IMR-90 (cell line): Measurements from ENCODE around the gene NPR3. TPM values are rescaled to one million over a fixed set of nuclear protein-coding genes. Genes with fewer than 3 reads are reported as not detected.

ENCODE experiments used
- ATAC-seq: fragments of 200-7000 bp; cut with Tn5 transposase; 2 replicates; pipeline ENCODE4 v1.9.1; 2020; ENCODE audit warnings: low read depth, mild to moderate bottlenecking, moderate library complexity
- BruUV-seq: library from RNA; stranded (reverse); fragments of 400-500 nt; replicated peaks from 2 replicates; lab custom pipeline; 2021; lab: Mats Ljungman, UMichigan
- CTCF ChIA-PET: fragments of 300-600 bp; formaldehyde crosslinking; extraction: SDS; loops from one replicate; lab custom pipeline; 2021; ENCODE audit warnings: antibody characterized with exemption; lab: Yijun Ruan, JAX
- POLR2A ChIA-PET: fragments of 300-600 bp; sonication (Branson Sonifier 250); formaldehyde crosslinking; loops from one replicate; lab custom pipeline; 2022; ENCODE audit warnings: antibody characterized with exemption; ENCODE audit not compliant: unreplicated experiment; lab: Charles Lee
- DNase-seq: peaks from one replicate; pipeline ENCODE4 v3.0.0; 2013
- H2AFZ ChIP-seq: replicated peaks from 2 replicates; pipeline ENCODE3; 2013; ENCODE audit warnings: low read length, mild to moderate bottlenecking; ENCODE audit not compliant: poor library complexity
- H2AK5ac ChIP-seq: 2 replicates; pipeline ENCODE4 v1.6.1; 2013; ENCODE audit warnings: low read depth, low read length, inconsistent platforms
- H2AK9ac ChIP-seq: replicated peaks from 2 replicates; pipeline ENCODE3; 2013; ENCODE audit warnings: mild to moderate bottlenecking, low read depth, low read length, moderate library complexity; ENCODE audit not compliant: poor library complexity
- H2BK120ac ChIP-seq: 2 replicates; pipeline ENCODE4 v1.6.1; 2013; ENCODE audit warnings: low read depth, low read length, inconsistent platforms
- H2BK15ac ChIP-seq: 3 replicates; pipeline ENCODE4 v1.6.1; 2013; ENCODE audit warnings: low read depth, low read length, inconsistent platforms
- H2BK20ac ChIP-seq: 2 replicates; pipeline ENCODE4 v1.6.1; 2013; ENCODE audit warnings: low read depth, mild to moderate bottlenecking, inconsistent platforms, low read length, moderate library complexity
- H2BK5ac ChIP-seq: 2 replicates; pipeline ENCODE4 v1.6.1; 2013; ENCODE audit warnings: mild to moderate bottlenecking, low read depth, low read length, inconsistent platforms; ENCODE audit not compliant: poor library complexity, severe bottlenecking
- H3K14ac ChIP-seq: replicated peaks from 2 replicates; pipeline ENCODE4 v1.6.1; 2013; ENCODE audit warnings: low read depth, low read length, inconsistent platforms
- H3K18ac ChIP-seq: 2 replicates; pipeline ENCODE4 v1.6.1; 2013; ENCODE audit warnings: low read depth, low read length, control low read depth
- H3K23ac ChIP-seq: 2 replicates; pipeline ENCODE4 v1.6.1; 2013; ENCODE audit warnings: low read depth, low read length, inconsistent platforms
- H3K27ac ChIP-seq: 2 replicates; pipeline ENCODE4 v1.5.1; 2013; ENCODE audit warnings: mild to moderate bottlenecking, control low read depth, low read length; ENCODE audit not compliant: insufficient read depth
- H3K27me3 ChIP-seq: 2 replicates; pipeline ENCODE4 v1.6.1; 2013; ENCODE audit warnings: low read length; ENCODE audit not compliant: control insufficient read depth, insufficient read depth
- H3K36me3 ChIP-seq: 2 replicates; pipeline ENCODE4 v1.6.1; 2013; ENCODE audit warnings: low read length, mixed read lengths; ENCODE audit not compliant: control insufficient read depth, insufficient read depth
- H3K4ac ChIP-seq: 2 replicates; pipeline ENCODE4 v1.6.1; 2013; ENCODE audit warnings: low read depth, low read length, inconsistent platforms
- H3K4me1 ChIP-seq: 2 replicates; pipeline ENCODE4 v1.6.1; 2013; ENCODE audit warnings: low read length, mixed read lengths; ENCODE audit not compliant: control insufficient read depth, insufficient read depth
- H3K4me2 ChIP-seq: 2 replicates; pipeline ENCODE4 v1.6.1; 2013; ENCODE audit warnings: low read depth, mild to moderate bottlenecking, control low read depth, low read length, moderate library complexity
- H3K4me3 ChIP-seq: 2 replicates; pipeline ENCODE4 v1.5.1; 2013; ENCODE audit warnings: low read depth, mild to moderate bottlenecking, control low read depth, low read length, moderate library complexity; ENCODE audit not compliant: insufficient read depth
- H3K56ac ChIP-seq: 2 replicates; pipeline ENCODE4 v1.6.1; 2013; ENCODE audit warnings: low read length, inconsistent platforms; ENCODE audit not compliant: insufficient read depth; ENCODE audit errors: extremely low read depth
- H3K79me1 ChIP-seq, 2 experiments: 2 replicates each; pipeline ENCODE4 v1.6.1; 2013; ENCODE audit warnings: low read length in 2 of 2, inconsistent platforms in 1 of 2, low read depth in 1 of 2
- H3K9ac ChIP-seq: 2 replicates; pipeline ENCODE4 v1.6.1; 2013; ENCODE audit warnings: low read depth, low read length, control low read depth
- H3K9me1 ChIP-seq: 2 replicates; pipeline ENCODE4 v1.6.1; 2013; ENCODE audit warnings: low read length, inconsistent platforms; ENCODE audit not compliant: insufficient read depth
- H3K9me3 ChIP-seq: 2 replicates; pipeline ENCODE4 v1.6.1; 2013; ENCODE audit warnings: low read length; ENCODE audit not compliant: control insufficient read depth, insufficient read depth
- H4K20me1 ChIP-seq: 2 replicates; pipeline ENCODE4 v1.6.1; 2013; ENCODE audit warnings: low read length, inconsistent platforms; ENCODE audit not compliant: insufficient read depth
- H4K5ac ChIP-seq: 2 replicates; pipeline ENCODE4 v1.6.1; 2013; ENCODE audit warnings: mild to moderate bottlenecking, low read depth, low read length, control low read depth
- H4K8ac ChIP-seq, 2 experiments: 2 replicates each; pipeline ENCODE4 v1.6.1; 2013; ENCODE audit warnings: low read depth in 2 of 2, low read length in 2 of 2, control low read depth in 1 of 2, inconsistent platforms in 1 of 2
- H4K91ac ChIP-seq: 2 replicates; pipeline ENCODE4 v1.6.1; 2013; ENCODE audit warnings: low read depth, low read length, inconsistent platforms; ENCODE audit not compliant: insufficient read depth
- FOS ChIP-seq: fragments of 150-350 bp; IDR thresholded peaks from 2 replicates; pipeline ENCODE4 v1.6.1; 2016; ENCODE audit warnings: low read depth, low read length
- RFX5 ChIP-seq: IDR thresholded peaks from 2 replicates; pipeline ENCODE4 v1.8.0; 2012; ENCODE audit warnings: low read depth, mild to moderate bottlenecking, low read length, moderate library complexity
- USF2 ChIP-seq: fragments of 150-350 bp; IDR thresholded peaks from 2 replicates; pipeline ENCODE4 v1.6.1; 2017; ENCODE audit warnings: mild to moderate bottlenecking, antibody characterized with exemption, low read length, low read depth
- WGBS, 2 experiments: methylation state at CpG; one replicate each; pipeline versions ENCODE4 v1.1.5 to v1.1.7; 2013; ENCODE audit warnings: missing lambda C conversion rate in 2 of 2; ENCODE audit not compliant: insufficient read length in 1 of 2; ENCODE audit errors: extremely low coverage in 2 of 2; 5-methylcytosine and 5-hydroxymethylcytosine counted together
- dilution Hi-C: fragments of 300-500 bp; cut with HindIII; formaldehyde crosslinking; loops from one replicate; pipeline ENCODE4 v1.14.3; 2018; ENCODE audit warnings: low sequenced_read_pairs; ENCODE audit not compliant: unreplicated experiment
- in situ Hi-C: fragments of 300-500 bp; cut with MboI; formaldehyde crosslinking; loops from 3 replicates; pipeline ENCODE4 v1.14.3; 2019; ENCODE audit warnings: low sequenced_read_pairs, inconsistent platforms, mixed read lengths
- intact Hi-C: fragments of 100-400 bp; cut with micrococcal nuclease; formaldehyde crosslinking; loops from 2 replicates; pipeline ENCODE4 v1.10.0; 2022
- polyA plus RNA-seq, 3 experiments: library from polyadenylated mRNA; depleted of rRNA; stranded (reverse); fragments of >200 nt; gene quantifications; 2 replicates each; pipeline ENCODE4 v1.2.3, GENCODE V29; 2012; ENCODE audit warnings: low replicate concordance in 1 of 3
- total RNA-seq: library from RNA; depleted of rRNA; stranded (reverse); fragments of >200 nt; gene quantifications from 2 replicates; pipeline ENCODE4 v1.2.3, GENCODE V29; 2012

NPR3 gene
- total and polyA plus RNA-seq, 2 of the 4 experiments (the other 2 are of a cell fraction) = 24.6 to 88.2 TPM

GRCh38 chr5:32736842-32737241 lies 25.7 kb downstream of the NPR3 start:
- dilution Hi-C loops (no loop called here), intact Hi-C loops (no loop called here), in situ Hi-C loops (no loop called here)
- Histone ChIP-seq H3K79me1 (peaks cover 0 to 17% of the 10 kb centered on the region in 2 experiments; a peak in 2 of 4 replicates), H3K9me3 (no peaks in the 10 kb centered on the region), H4K20me1 (no peaks in the 10 kb centered on the region), H3K27ac (no peak overlapping the region), H4K91ac (no peak overlapping the region), H2AFZ (no peak overlapping the region), H3K4me1 (no peaks in the 10 kb centered on the region), H3K9ac (no peak overlapping the region), H3K18ac (no peak overlapping the region), H2BK120ac (no peak overlapping the region), H3K4me2 (no peak overlapping the region), H2BK5ac (no peak overlapping the region), H3K23ac (no peak overlapping the region), H2AK5ac (no peak overlapping the region), H2AK9ac (no peak overlapping the region), H4K8ac (no peak overlapping the region), H3K14ac (no peak overlapping the region), H3K4me3 (no peak overlapping the region), H3K36me3 (peaks cover 25% of the 10 kb centered on the region), H2BK20ac (no peak overlapping the region), H3K9me1 (peaks cover 3% of the 10 kb centered on the region), H3K27me3 (no peaks in the 10 kb centered on the region), H2BK15ac (no peak overlapping the region), H3K4ac (no peak overlapping the region), H4K5ac (no peak overlapping the region), H3K56ac (no peak overlapping the region)
- TF ChIP-seq FOS (no peak), RFX5 (no peak), USF2 (no peak)
- 43% methylated on average over 1 of the region's 3 CpGs; no CpG with 5 or more reads in 1 of the 2 experiments for WGBS, 2 experiments
- POLR2A ChIA-PET = no interaction called here
- ATAC-seq (no peak), DNase-seq (no peak)
- CTCF ChIA-PET = no interaction called here
- BruUV-seq = no TSS peak
